Activated CD8-positive, alpha-beta memory T cell treated with anti-CD3 and anti-CD28 coated beads for 24 hours (primary cell): ENCODE results near the gene KCNAB1.

Experiments used
- DNase-seq: peaks from one replicate; pipeline ENCODE4 v3.0.0-alpha.2; 2020

The KCNAB1 gene

DNA sequence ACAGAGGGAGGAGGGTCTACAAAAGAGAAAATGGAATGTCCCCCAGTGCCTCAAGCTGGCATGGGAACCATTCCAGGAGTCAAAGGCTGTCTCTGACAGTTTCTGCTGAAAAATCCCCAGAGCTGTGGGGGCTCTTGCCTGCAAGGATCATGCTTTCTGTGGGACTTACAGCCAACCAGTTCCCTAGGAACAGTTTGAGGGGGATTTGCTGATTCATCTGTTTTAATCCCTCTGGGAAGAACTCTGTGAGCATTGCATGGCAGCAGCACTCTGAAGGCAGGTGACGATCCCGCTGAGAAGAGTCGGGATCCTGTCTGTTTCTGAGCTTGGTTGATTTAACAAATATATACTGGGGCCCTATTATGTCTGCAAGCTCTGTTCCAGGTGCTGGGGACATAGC, 258.5 kb downstream of the KCNAB1 start:
- DNase-seq = no peak

DNA sequence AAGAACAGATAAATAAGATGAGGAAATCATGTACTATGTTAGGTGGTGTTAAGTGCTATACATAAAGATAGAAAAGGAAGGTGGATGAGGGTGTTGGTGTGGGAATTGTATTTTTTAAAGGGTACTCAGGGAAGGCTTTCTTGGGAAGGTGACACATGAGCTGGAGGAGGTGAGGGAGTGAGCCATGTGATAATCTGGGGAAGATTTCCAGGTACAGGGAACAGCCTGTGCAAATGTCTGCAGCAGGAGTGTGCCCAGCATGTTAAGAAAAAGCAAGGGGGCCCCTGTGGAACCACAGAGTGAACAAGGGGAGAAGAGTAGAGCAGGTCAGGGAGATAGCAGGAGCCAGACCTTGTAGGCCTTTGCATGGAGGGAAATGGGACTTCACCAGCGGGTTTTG, 258.9 kb downstream of the KCNAB1 start:
- DNase-seq = no peak

DNA sequence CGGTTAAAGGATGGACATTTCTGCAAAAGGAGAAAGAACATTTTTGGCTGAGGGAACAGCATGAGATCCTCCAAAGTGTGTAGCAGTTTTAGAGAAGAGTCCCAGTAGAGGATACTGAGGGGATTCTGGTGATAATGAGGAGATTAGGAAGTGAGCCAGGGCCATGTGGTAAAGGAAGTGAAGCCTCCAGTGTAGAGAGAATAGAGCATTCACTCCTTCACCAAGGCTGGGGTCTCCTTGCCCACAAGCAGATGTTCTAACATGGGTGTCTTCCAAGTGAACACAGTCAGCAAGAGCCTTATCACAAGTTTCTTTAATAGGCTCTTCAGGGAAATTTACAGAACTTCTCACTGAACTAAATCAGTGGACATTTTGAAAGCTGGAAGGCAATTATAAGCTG, 260.9 kb downstream of the KCNAB1 start:
- DNase-seq = no peak

DNA sequence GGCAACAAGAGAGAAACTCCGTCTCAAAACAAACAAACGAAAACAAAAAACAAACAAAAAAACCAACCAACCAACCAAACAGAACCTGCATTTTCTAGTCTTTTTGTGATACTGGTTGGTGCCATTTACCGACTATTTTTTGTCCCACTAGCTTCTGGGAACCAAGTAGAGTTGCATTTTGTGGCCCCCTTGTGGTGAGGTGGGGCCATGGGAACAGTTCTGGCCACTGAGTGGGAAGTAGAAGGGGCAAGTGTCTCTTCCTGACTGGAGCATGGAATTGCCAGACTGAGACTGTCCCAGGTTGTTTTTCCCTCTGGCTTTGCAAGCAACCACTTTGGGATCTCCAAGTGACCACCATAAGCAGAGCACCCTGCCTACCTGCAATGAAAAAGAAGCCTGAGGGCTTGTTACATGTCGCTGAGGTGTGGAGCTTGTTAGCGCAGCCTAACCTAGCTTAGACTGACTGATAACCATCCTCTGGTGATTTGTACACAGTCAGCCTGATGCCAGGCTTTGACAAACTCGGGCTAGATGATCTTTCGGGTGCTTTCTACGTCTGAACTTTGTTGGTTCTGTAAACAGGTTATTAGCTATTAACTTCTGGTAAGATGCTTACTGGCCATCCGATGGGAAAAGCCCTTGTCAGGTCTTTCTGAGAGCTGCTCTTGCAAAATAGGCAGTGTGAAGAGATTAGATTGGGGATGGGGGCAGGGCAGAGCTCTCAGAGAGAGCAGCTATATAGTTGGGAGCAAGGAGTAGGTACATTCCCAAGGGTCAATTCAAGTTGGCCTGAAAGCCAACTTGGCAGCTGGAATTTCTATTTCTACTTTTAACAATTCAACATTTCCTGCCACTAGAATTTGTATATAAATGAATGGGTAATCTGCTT, 262.3 kb downstream of the KCNAB1 start:
- DNase-seq = no peak

DNA sequence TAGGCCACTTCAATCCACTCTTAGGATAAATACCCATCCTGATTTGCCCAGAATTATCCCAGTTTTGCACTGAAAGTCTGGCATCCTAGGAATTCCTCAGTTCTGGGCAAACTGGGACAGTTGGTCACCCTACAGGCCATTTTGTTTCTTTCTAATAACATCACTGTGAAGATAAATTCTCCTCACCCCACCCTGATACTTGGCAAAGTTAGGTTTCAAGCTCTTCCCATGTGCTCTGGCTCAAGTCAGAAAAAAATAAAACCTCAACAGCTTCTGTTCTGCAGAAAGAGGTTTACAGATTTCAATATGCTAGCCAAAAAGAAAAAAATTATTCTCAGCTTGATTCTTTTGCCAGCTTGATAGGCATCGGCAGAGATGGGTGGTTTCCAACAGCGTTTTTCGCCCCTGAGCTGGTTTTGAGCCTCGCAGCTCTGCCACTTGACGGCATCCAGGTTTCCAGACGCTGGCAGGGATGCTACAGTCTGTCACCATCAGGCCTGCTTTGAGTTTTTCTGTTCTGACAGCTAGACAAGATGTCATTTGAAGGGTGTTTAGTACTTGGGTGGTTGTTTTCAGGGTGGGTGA, 263.2 kb downstream of the KCNAB1 start:
- DNase-seq = no peak

DNA sequence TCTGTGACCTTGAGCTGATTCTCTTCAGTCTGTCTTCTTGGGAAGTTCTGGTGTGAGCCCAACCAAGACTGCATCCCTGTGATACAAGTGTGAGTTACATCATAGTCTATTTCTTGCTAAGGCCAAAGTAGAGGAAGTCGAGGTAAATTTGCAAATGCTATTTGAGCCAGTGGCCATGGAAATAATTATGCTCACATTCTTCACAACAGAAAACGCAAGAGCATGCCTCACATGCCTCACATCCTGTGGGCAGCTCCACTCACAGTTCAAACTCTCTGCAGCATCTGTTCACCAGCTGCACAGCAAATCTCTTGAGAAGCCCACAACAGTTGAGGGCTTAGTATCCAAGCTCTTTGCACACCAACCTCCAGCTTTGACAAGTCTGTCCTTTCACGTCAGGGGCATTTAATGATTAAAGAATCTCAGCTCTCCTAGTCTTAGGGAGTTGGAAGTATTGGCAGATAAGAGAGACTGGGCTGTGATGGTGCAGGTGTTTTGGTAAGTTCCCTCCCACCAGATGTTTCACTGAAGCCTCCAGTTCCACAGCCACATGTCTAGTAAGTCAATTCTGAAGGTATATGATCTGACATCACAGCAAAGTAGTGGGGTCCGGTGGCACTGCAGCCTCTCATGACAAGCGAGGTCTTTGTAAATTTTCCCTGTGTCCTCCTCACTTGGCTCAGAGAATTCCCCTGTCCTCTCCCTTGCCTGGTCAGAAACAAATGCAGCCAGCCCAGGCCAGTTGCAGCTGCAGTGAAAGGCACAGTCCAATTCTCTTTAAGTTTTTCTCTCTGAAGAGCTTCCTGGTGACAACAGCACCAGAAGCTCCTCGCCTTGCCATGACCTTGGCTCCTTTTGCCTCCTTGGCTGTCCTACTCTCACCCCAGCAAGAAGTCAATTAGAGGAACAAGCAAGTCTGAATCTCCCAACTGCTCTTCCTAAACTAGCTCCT, 268.4 kb downstream of the KCNAB1 start:
- DNase-seq = no peak

DNA sequence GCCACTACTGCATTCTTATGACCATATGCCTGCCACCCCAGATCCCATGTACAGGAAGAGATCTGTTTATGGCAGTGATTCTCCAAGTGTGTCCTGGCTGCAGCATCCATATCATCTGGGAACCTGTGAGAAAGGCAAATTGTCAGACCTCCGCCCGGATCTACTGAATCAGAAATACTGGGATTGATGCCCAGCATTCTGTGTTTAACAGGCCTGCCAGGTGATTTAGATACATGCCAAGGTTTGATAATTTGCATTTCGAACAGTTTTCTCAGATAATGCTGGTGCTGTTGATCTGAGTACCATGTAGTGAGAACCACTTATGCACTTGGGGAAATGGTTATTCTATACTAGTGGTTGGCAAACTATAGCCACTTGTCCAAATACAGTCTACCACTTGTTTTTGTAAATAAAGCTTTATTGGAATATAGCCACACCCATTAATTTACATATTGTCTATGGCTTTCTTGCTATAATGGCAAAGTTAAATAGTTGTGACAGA, 269.1 kb downstream of the KCNAB1 start:
- no peak for DNase-seq

DNA sequence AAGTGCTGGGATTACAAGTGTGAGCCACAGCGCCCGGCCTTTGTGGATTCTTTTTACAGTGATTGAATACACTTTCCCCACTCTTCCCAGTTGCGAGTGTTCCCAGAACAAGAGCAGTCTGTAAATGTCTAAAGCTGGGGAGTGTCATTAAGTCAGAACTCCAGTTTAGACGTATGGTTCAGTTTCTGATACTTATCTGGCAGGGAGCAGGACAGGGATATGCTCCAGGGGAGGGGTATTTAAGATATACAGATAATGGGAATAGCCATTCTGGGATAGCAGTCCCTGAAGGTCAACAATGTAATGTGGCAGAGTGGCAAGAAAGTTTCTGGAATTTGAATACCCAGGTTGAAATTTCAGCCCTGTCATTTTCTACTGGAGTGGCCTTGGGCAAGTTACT, 270.5 kb downstream of the KCNAB1 start:
- DNase-seq = no peak

DNA sequence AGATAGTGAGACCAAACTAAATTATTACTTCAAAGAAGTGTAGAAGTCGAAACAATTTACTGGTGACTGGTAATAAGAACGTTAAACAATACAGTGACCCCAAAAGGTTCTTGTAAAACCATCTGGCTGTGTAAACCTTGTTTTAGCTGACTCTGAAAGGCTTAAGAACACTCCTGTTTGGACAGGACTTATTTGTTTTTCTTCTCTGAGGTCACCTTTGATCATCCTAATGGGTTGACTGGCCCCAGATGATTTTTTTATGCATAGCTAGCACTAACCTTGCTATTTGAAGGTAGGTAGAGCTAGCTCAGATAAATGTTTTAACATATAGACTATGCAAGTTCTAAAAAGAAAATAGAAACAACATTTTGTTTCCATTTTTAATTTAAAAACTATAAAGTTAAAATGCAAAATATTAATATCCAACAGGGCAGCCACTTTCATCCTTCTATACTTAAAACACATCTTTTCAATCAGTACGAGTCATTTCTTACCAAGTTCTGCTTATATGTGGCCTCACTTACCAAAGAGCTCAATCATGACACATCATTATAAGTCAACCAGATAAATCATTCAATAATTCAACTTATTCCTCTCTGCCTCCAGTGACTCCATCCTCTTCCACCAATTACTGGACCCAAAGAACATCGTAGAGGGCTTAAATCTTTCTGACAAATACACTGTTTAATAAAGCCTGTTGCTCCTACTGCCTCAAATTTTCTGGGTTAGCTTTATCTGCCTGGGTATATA, 275.8 kb downstream of the KCNAB1 start:
- DNase-seq = no peak

DNA sequence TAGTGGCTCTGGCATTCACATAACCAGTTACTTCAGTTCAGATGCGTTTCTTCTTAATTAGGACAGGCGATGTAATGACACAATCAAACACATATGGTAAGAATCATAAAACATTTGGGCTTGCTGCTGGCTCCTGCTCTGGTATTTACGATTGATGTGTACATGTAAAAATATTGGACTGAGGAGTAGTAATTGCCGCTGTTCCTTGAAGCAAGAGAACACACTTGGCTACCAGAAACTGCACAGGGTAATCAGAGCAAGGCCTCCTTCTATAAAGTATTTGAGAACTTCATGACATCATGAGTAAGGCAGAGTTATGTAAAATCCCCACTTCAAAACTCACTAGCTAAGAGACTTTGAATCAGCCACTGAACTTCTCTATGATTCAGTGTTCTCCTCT, 276.5 kb downstream of the KCNAB1 start:
- no peak for DNase-seq

DNA sequence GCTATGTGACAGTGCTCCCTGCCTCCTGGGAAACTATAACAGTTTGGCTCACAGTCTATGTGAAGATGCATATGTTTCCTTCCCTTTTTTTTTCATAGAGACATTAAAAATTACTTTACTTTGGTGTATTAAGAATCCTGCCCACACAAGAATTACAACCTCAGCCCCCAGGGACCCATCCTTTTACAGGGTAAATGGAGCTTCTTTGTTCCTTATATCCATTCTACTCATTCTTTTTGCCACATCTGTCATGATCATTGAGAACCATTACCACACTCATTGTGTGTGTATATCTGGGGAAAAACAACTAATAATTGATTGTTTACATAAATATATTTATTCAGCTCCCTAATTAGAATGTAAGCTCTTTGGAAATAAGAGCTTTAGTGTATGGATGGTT, 277.2 kb downstream of the KCNAB1 start:
- no peak for DNase-seq

DNA sequence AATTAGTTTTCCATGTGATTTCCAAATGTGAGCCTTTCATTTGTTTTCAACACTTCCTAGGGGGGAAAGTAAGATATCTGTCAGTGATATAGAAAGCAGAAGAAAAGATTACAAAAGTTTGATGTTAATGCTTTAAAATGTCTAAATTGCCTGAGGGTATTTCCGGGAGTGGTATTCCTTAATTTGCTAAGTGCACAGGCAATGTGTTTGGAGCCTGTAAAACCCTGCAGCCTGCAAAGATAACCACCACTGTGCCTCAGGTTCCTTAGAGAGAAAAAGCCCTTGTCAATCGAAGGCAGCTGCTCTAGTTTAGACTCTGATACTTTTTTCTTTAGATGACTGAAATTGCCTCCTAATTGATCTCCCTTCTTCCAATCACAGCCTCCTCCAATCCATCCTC, 279.7 kb downstream of the KCNAB1 start:
- no peak for DNase-seq

DNA sequence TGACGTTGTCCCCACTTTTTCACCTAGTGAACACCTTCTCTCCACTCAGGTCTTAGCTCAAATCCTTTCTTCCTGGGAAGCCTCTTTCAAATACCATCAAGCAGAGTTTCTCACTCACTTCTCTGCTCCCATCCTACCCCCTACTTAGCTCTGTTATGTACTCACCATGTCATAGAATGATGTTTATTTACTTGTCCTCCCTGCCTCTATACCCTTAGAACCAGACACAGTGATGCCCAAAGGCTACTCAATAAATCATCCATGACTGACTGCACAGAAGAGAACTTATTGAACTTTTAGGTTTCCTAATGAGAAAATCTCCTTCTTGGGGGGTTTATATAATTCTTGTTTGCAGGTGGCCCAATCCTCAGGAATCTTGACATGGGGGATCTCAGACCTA, 280.4 kb downstream of the KCNAB1 start:
- no peak for DNase-seq

DNA sequence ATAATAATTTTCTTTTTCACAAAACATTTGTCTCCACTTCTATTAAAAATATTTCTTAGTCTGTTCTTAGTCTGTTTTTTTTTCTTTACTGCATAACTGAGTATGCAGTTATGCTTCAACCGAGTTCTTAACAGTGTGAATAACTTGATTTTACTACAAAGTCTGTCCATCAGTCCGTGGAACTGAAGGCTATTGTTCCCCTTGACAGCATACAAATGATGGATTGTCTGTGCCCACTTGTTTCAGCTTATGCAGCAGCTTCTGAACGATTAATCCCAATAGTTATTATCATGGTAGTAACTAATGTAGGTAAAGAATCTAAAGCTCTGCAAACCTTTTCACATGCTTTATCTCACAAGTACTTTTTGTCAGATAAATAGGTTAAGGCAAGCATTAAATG, 283.8 kb downstream of the KCNAB1 start:
- DNase-seq = no peak

DNA sequence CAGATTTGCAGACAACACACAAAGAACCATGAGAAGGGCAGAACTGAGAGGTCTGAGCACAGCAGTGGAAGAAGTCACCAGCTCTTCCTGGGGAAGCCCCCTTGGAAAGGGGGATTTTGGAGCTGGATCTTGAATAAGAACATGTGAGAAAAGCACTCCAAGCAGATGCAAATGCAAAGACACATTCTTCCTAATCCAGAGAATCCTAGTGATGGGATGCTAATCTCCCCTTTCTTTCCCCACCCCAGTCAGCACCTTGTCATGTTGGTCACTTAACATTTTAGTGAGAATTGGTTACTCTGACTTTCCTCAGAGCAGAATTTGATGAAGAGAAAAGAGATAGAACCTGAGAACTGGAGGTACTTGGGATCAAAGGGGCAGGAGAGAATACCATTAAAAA, 286.0 kb downstream of the KCNAB1 start:
- DNase-seq = no peak

DNA sequence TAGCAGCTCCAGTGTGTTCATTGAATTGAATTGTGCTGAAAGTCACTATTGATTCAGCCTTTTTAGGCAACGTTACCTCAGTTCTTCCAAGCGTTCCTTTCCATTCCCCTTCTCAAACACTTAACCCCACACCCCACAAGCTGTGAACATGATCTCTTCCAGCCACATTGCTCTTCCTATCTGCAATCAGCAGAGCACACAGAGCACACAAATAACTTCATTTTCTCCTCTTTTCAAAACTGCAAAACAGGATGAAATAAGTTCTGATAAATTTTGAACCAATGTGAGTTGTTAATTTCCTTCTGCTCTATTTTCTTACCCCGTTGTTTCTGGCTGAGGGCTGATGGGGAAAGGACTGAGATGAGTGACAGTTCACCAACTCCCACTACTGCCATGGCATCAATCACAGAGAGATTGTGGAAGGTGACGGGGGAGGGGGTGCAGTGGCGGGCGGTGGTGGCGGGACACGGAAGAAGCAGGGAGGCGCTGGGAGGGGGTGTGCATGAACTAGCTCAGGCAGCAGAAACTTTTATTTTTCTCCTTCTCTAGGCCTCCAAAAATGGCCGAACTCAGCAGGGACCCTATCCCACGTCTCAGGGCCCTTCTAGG, 287.3 kb downstream of the KCNAB1 start:
- DNase-seq = no peak

DNA sequence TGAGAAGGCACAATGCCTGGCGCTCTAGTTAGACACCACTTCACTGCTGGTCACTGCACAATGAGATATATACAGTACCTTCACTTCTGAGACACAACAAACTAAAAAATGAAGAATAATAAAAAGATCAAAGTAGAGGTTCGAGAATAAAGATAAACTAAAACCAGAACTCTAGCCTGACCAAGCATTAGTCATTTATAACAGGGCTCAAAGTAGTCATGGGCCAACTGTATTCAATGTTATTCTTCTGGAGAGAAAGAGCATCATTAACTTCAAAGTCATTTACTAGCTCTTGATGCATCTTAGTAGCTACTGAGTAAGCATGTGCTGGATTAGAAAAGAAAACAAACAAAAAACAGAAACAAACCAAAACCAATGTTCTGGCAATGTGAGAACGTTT, 289.3 kb downstream of the KCNAB1 start:
- DNase-seq = no peak

DNA sequence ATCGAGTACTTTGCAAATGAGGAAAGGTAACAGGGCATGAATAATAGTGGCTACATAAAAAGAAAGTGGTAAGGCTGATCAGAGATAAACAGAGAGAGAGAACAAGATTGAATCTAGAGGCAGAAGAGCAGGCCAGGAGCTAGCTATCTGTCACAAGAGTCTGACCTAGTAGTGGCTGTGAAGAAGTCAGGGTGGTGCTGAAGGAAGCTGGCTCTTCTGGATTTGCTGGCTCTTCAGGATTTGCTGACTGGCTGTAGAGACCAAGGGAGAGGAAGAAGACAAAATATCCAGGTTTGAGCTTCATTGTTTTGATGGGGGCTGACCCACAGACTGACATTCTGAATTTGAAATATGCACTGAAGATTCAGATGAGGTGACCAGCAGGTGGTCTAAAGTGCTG, 292.2 kb downstream of the KCNAB1 start:
- no peak for DNase-seq

DNA sequence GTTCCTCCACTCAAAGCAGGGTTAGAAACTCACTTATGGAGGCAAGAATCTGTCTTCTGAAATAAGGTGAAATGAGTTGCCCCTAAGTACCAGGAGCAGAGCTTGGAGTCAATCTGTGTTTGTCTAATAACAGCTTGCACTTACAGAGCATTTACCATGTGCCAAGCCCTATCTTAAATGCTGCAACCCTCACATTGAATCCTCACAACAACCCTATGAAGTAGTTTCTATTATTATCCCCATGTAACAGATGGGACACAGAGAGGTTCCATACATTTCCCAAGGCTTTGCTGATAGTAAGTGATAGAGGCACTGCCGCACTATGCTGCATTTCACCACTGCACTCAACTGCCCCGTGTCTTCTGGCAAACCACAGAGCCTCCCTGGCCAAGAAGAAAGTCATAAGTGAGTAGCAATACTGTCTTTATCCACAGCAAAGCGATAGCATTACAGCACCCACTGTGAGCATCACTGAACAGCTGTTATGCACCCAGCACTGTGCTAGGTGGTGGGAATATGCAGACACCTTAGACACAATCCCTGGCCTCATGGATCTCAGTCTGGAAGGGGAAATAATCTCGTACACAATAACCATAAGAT, 293.0 kb downstream of the KCNAB1 start:
- no peak for DNase-seq

DNA sequence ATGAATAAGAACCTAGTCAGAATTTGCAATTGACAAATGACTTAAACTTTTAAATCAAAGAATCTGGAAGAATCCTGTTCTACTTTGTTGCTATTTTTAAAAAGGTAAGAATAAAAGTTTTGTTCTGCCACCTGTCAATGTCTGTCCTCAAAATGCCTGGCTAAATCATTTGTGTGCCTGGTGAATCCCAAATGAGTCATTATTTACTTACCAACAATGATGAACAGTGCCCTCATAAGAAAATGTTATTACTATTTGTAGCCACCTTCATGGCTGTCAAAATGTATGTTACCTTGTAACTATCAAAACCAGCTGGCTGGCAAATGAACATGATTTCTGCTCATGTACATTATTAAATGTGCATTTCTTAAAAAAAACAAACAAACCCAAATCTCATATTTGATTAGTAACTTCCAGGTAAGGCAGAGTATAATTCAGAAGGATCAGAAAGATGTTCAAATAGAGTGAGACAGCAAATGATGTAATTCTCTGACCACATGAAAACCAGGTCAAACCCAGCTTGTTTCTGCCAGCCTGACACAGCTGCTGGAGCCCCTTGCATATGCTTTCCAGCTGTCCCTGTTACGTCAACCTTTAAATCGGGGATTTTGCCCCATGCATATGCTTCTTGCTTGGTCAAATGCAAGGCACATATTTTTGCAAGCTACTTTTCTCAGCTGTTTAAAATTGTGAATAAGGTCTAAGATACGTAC, 296.6 kb downstream of the KCNAB1 start:
- no peak for DNase-seq

DNA sequence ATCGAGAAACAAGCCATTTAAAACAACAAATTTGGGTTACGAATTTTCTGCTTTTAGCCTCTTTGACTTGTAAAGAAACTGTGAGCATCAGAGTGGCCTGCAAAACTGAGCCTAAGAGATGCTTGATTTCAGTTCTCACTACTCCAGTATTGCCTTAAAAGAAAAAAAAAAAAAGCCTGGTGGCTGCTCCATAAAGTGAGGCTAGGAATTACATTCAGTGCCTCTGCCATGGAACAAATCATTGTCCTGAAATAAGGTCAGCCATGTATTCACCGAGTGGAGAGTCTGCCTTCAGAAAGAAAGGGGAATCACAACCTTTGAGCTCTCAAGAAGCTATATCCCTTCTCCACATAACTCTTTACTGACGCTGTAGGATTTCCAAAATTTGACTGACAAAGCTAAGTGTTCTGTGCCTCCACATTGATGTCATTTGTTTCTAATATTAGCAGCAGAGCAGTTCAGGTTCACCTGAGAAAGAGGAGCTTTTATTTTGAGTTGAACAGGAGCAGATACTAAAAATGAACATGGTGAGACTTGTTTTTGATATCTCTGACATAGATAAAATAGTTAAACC, 297.3 kb downstream of the KCNAB1 start:
- DNase-seq = no peak
